ENCODE measurements around the gene PTGES2. TPM values are rescaled to one million over a fixed set of nuclear protein-coding genes. Genes with fewer than 3 reads are reported as not detected.
A peak's percentile ranks its signal among the peaks of the same experiment; 100 is the strongest.

PTGES2 gene
- total and polyA plus RNA-seq, 9 of the 15 experiments (the other 6 are each of a cell fraction or from before 2014, with no cell fraction given), result 2.4 to 196 (median 90.1) TPM

DNA sequence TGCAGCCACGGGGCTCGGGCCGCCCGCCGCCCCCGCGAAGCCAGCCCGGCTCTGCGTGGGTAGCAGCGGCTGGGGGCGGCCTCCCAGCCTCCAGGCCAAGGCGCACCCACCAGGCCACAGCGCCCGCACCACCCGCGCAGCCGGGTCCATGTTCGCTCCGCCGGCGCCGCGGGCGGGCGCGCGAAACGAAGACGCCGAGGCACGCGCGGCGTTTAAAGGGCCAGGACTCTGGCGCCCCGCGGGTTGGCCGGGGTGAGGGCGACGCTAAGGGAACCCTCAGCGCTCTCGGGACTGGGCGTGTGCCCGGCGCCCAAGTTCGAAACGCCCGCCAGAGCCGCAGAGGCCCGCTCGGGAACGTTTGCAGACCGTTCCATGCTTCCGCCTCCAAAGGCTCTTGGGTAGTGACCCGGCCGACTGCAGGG, at the start of gene PTGES2 (continued):
- TF ChIP-seq SMARCC2 (IDR thresholded peaks at IDR 0.05; ENCODE audit: low read depth) (no peak), IRF2 (CRISPR knock-in tag; IDR thresholded peaks at IDR 0.05) (no peak), KAT2B (IDR thresholded peaks at IDR 0.05; ENCODE audit: low read depth, low read length) (no peak), OTX1 (CRISPR knock-in tag; IDR thresholded peaks at IDR 0.05) (no peak), RFX5 (IDR thresholded peaks at IDR 0.05; ENCODE audit: low read depth, low read length) (no peak), TBL1XR1 (IDR thresholded peaks at IDR 0.05; ENCODE audit: low read length in 2 of 2) (no peak), ARHGAP35 (IDR thresholded peaks at IDR 0.05; ENCODE audit: partially characterized antibody) (no peak), ZSCAN29 (IDR thresholded peaks at IDR 0.05) (no peak), NCOA6 (IDR thresholded peaks at IDR 0.05) (no peak), ZNF778 (CRISPR knock-in tag; IDR thresholded peaks at IDR 0.05) (no peak), PHF8 (IDR thresholded peaks at IDR 0.05; ENCODE audit: borderline replicate concordance, low read length) (peak; percentile 42; the same call in 1 of the 2 replicates), EHMT2 (IDR thresholded peaks at IDR 0.05) (no peak), MEF2A (IDR thresholded peaks at IDR 0.05; ENCODE audit: control insufficient read depth, low read depth, low read length) (no peak; the same call in 1 of the 2 replicates), WHSC1 (IDR thresholded peaks at IDR 0.05; ENCODE audit: low read length) (no peak), L3MBTL2 (IDR thresholded peaks at IDR 0.05) (no peak), ZBED1 (IDR thresholded peaks at IDR 0.05) (no peak), RBM34 (IDR thresholded peaks at IDR 0.05; ENCODE audit: borderline replicate concordance, insufficient read depth, low read length) (no peak), JUN (IDR thresholded peaks at IDR 0.05; ENCODE audit: borderline replicate concordance, low read depth, low read length) (no peak), JUN (CRISPR knock-in tag; IDR thresholded peaks at IDR 0.05; ENCODE audit: borderline replicate concordance) (no peak), COPS2 (conservative IDR thresholded peaks at IDR 0.05) (no peak), XRCC5 (IDR thresholded peaks at IDR 0.05; ENCODE audit: low read depth, low read length) (no peak), SIN3B (IDR thresholded peaks at IDR 0.05; ENCODE audit: low read depth) (peak; percentile 64; the same call in 1 of the 2 replicates)
- TF ChIP-seq, protein P1, sequence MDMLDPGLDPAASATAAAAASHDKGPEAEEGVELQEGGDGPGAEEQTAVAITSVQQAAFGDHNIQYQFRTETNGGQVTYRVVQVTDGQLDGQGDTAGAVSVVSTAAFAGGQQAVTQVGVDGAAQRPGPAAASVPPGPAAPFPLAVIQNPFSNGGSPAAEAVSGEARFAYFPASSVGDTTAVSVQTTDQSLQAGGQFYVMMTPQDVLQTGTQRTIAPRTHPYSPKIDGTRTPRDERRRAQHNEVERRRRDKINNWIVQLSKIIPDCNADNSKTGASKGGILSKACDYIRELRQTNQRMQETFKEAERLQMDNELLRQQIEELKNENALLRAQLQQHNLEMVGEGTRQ (CRISPR knock-in tag; IDR thresholded peaks at IDR 0.05), result no peak
- TF ChIP-seq, protein P2, sequence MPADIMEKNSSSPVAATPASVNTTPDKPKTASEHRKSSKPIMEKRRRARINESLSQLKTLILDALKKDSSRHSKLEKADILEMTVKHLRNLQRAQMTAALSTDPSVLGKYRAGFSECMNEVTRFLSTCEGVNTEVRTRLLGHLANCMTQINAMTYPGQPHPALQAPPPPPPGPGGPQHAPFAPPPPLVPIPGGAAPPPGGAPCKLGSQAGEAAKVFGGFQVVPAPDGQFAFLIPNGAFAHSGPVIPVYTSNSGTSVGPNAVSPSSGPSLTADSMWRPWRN (IDR thresholded peaks at IDR 0.05; ENCODE audit: low read depth), result no peak
- TF ChIP-seq, protein P3, sequence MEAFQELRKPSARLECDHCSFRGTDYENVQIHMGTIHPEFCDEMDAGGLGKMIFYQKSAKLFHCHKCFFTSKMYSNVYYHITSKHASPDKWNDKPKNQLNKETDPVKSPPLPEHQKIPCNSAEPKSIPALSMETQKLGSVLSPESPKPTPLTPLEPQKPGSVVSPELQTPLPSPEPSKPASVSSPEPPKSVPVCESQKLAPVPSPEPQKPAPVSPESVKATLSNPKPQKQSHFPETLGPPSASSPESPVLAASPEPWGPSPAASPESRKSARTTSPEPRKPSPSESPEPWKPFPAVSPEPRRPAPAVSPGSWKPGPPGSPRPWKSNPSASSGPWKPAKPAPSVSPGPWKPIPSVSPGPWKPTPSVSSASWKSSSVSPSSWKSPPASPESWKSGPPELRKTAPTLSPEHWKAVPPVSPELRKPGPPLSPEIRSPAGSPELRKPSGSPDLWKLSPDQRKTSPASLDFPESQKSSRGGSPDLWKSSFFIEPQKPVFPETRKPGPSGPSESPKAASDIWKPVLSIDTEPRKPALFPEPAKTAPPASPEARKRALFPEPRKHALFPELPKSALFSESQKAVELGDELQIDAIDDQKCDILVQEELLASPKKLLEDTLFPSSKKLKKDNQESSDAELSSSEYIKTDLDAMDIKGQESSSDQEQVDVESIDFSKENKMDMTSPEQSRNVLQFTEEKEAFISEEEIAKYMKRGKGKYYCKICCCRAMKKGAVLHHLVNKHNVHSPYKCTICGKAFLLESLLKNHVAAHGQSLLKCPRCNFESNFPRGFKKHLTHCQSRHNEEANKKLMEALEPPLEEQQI (IDR thresholded peaks at IDR 0.05), result no peak
- TF ChIP-seq, protein P4, sequence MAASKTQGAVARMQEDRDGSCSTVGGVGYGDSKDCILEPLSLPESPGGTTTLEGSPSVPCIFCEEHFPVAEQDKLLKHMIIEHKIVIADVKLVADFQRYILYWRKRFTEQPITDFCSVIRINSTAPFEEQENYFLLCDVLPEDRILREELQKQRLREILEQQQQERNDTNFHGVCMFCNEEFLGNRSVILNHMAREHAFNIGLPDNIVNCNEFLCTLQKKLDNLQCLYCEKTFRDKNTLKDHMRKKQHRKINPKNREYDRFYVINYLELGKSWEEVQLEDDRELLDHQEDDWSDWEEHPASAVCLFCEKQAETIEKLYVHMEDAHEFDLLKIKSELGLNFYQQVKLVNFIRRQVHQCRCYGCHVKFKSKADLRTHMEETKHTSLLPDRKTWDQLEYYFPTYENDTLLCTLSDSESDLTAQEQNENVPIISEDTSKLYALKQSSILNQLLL (CRISPR knock-in tag; IDR thresholded peaks at IDR 0.05; ENCODE audit: borderline replicate concordance), result no peak
